NT2/D1 (cell line): Measurements from ENCODE around the gene PLA2G4A.
"Not testable (repeated sequence)": the region's sequence is repeated elsewhere in the genome, so short reads cannot be mapped to it uniquely, and the experiment has no call there.

Experiments
- DNase-seq: peaks from one replicate; pipeline ENCODE4 v3.0.0-alpha.2; 2011; ENCODE audit warnings: low read depth, low spot score
- H3K27me3 ChIP-seq: 2 replicates; pipeline ENCODE4 v1.6.0; 2011; ENCODE audit warnings: mild to moderate bottlenecking; ENCODE audit not compliant: insufficient read length, insufficient read depth
- H3K36me3 ChIP-seq: 2 replicates; pipeline ENCODE4 v1.6.1; 2011; ENCODE audit warnings: mild to moderate bottlenecking, low read length, mixed read lengths; ENCODE audit not compliant: insufficient read depth, insufficient read length
- H3K4me1 ChIP-seq: 2 replicates; pipeline ENCODE4 v1.5.1; 2011; ENCODE audit not compliant: insufficient read depth, insufficient read length
- H3K4me3 ChIP-seq: 2 replicates; pipeline ENCODE4 v1.5.1; 2011; ENCODE audit warnings: low read depth; ENCODE audit not compliant: insufficient read length
- H3K9ac ChIP-seq: 2 replicates; pipeline ENCODE4 v1.6.0; 2011; ENCODE audit warnings: low read depth; ENCODE audit not compliant: insufficient read length
- H3K9me3 ChIP-seq: 2 replicates; pipeline ENCODE4 v1.5.1; 2011; ENCODE audit warnings: mild to moderate bottlenecking, low read length; ENCODE audit not compliant: insufficient read depth
- SUZ12 ChIP-seq: IDR thresholded peaks from 2 replicates; pipeline ENCODE4 v1.6.1; 2011; ENCODE audit not compliant: insufficient read length, insufficient read depth; ENCODE audit errors: extremely low read depth
- YY1 ChIP-seq: IDR thresholded peaks from 2 replicates; pipeline ENCODE4 v1.6.1; 2011; ENCODE audit not compliant: insufficient read length, insufficient read depth
- ZNF274 ChIP-seq: IDR thresholded peaks from 2 replicates; pipeline ENCODE4 v1.6.1; 2011; ENCODE audit warnings: mild to moderate bottlenecking, low read depth, low read length

PLA2G4A gene

DNA sequence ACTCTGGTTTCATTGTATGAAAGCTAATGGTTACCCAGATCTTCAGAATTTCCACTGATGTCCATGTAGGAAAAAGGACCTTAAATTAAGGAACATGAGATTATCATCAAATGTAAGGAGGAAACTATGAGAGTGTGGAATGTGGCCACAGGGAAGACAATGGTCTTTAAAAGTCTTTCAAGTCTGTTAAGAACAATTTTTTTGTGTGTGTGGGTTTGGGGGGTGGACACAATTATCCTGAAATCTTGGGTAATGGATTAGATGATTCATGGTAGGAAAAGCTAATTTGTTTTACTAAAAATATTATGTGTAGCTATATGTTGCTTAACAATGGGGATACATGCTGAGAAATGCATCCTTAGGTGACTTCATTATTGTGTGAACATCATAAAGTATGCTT lies 72.9 kb downstream of the PLA2G4A start:
- no peak for TF ChIP-seq ZNF274
- TF ChIP-seq YY1 = no peak
- TF ChIP-seq SUZ12 = no peak
- Histone ChIP-seq H3K4me3 (no peak overlapping the region), H3K9ac (no peak overlapping the region), H3K27me3 (no peaks in the 10 kb centered on the region), H3K36me3 (no peaks in the 10 kb centered on the region), H3K4me1 (no peaks in the 10 kb centered on the region), H3K9me3 (no peaks in the 10 kb centered on the region)
- DNase-seq = no peak

DNA sequence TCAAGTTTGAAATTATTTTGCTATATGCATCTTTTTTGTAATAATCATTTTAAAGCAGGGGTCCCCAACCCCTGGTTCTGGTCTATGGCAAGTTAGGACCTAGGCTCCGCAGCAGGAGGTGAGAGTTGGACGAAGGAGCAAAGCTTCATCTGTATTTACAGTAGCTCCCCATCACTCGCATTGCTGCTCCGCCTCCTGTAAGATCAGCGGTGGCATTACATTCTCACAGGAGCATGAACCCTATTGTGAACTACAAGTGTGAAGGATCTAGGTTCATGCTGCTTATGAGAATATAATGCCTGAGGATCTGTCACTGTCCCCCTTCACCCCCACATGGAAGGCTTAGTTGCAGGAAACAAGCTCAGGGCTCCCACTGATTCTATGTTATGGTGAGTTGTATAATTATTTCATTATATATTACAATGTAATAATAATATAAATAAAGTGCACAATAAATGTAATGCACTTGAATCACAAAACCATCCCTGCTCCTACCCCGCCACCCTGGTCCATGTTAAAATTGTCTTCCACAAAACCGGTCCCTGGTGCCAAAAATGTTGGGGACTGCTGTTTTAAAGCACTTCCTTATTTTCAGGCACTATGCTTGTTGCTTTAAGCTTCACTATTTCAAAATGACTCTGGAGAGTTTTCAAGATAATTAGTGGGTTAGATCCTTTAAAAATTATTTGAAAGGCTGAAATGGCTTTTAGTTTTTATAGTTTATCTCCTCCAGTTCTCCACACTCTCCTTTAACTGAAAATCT lies 74.8 kb downstream of the PLA2G4A start:
- no peak for DNase-seq
- TF ChIP-seq ZNF274 (no peak), YY1 (no peak), SUZ12 (no peak)
- no peaks in the 10 kb centered on the region for H3K9me3 ChIP-seq
- no peak overlapping the region for H3K9ac ChIP-seq
- no peak overlapping the region for H3K4me3 ChIP-seq
- no peaks in the 10 kb centered on the region for H3K36me3 ChIP-seq
- no peaks in the 10 kb centered on the region for H3K4me1 ChIP-seq
- no peaks in the 10 kb centered on the region for H3K27me3 ChIP-seq

DNA sequence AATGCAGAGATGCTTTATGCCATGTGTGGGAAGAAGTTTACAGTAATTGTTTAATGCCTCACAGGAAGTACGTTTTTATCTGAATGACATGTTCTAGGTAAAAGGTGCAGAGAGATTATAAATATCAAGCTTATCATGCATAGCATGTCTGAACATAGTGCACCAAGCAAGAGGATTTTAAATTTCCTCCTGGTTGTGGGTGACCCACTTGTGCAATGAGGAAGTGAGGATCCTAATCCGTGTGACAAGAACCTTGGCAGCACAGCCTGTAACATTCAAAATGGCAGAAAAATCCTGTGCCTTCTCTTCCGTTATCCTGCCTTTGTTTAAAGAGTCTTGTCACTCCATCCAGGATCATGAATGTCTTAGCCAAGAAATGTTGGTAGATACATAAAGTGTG lies 75.6 kb downstream of the PLA2G4A start:
- no peak overlapping the region for H3K4me3 ChIP-seq
- DNase-seq = no peak
- TF ChIP-seq SUZ12 (no peak), ZNF274 (no peak), YY1 (no peak)
- H3K9ac ChIP-seq = no peak overlapping the region
- H3K27me3 ChIP-seq = no peaks in the 10 kb centered on the region
- H3K4me1 ChIP-seq = no peaks in the 10 kb centered on the region
- H3K36me3 ChIP-seq = no peaks in the 10 kb centered on the region
- no peaks in the 10 kb centered on the region for H3K9me3 ChIP-seq

DNA sequence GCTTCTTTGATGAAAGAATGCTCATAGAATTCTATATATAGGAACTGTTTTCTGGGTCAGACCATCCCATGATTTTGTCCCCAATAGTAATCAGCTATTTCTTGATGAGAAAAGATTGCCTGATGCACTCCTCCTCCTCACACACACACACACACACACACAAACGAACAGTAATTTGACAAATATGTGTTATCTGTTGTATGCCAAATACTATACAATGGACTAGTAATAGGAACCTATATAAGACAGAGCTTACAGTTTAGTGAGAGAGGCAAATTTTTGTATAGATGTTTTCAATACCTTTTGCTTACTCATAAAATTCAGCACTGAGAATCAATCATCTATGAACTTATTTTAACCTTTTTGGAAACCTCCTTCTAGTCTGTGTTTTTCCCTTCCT lies 76.8 kb downstream of the PLA2G4A start:
- H3K9ac ChIP-seq = no peak overlapping the region
- H3K4me1 ChIP-seq = no peaks in the 10 kb centered on the region
- no peaks in the 10 kb centered on the region for H3K36me3 ChIP-seq
- no peaks in the 10 kb centered on the region for H3K27me3 ChIP-seq
- no peak for TF ChIP-seq YY1
- TF ChIP-seq ZNF274 = no peak
- no peak for TF ChIP-seq SUZ12
- no peak overlapping the region for H3K4me3 ChIP-seq
- DNase-seq = no peak
- H3K9me3 ChIP-seq = no peaks in the 10 kb centered on the region

DNA sequence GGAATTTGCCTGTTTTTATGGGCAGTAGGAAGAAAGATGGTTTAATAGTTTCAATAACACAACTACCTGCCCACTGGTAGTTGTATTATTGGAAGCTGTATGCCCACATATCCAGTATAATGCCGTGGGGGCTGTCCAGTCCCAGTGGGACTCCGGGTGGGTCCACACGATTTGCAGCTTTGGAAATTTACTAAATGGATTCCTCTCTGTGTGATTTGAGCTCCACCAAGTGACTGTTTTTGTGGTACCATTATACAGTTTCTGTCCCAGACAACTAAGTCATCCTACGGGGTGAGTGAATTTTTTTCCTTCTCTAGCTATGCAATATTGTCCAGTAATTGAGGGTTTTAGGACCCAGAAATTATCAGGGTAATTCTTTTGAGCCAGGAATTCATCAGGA lies 86.8 kb downstream of the PLA2G4A start:
- TF ChIP-seq ZNF274 = no peak
- no peak for TF ChIP-seq SUZ12
- TF ChIP-seq YY1 = no peak
- H3K27me3 ChIP-seq = no peaks in the 10 kb centered on the region
- no peaks in the 10 kb centered on the region for H3K36me3 ChIP-seq
- DNase-seq = no peak
- no peaks in the 10 kb centered on the region for H3K4me1 ChIP-seq
- H3K4me3 ChIP-seq = no peak overlapping the region
- no peak overlapping the region for H3K9ac ChIP-seq
- H3K9me3 ChIP-seq = no peaks in the 10 kb centered on the region

DNA sequence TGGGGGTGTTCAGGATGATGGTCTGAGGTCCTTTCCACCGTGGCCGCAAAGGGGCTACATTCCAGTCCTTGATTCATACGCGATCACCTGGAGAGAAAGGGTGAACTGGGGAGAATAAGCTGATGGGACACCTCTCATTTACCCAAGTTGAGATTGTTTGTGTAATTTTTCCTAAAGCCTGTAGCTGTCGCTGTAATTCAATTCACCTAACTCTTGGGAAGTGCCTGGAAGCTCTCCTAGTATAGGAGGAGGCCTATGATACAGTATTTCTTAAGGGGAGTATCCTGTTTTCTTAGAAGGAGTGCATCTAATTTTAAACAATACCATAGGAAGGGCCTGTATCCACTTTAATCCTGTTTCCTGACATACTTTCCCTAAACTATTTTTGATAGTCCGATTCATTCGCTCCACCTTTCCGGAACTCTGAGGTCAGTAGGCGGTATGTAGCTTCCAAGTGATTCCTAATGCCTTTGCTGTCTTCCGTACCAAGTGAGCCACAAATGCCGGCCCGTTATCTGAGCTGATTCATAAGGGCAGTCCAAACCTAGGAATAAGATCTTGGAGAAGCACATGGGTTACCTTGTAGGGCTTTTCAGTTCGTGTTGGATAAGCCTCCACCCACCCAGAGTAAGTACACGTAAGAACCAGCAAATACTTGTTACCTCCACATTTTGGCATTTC lies 88.5 kb downstream of the PLA2G4A start:
- not testable (repeated sequence) for H3K9ac ChIP-seq, H3K36me3 ChIP-seq, H3K4me1 ChIP-seq, H3K4me3 ChIP-seq, H3K27me3 ChIP-seq, H3K9me3 ChIP-seq
- DNase-seq = peak; percentile 8

DNA sequence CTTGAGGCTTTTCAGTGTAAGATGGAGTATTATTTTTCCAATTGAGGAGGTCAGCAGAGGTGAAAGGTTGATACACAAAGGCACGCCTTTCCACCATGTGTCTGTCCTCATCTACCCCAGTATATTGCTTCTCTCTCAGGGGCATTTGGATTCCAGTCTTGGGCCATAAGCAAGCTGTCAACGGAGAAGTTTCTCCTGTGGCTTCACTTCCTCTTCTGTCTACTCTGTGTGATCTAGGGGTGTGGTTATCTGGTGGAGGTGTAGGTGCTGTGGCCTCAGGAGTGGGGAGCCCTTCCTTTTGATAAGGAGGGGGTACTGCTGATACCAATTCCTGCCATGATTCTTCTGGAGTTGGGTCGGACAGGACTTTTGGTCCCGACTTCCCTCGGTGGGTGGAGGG lies 92.6 kb downstream of the PLA2G4A start:
- DNase-seq, H3K4me3 ChIP-seq, H3K4me1 ChIP-seq, H3K9me3 ChIP-seq, H3K9ac ChIP-seq, H3K36me3 ChIP-seq, H3K27me3 ChIP-seq: not testable (repeated sequence)

DNA sequence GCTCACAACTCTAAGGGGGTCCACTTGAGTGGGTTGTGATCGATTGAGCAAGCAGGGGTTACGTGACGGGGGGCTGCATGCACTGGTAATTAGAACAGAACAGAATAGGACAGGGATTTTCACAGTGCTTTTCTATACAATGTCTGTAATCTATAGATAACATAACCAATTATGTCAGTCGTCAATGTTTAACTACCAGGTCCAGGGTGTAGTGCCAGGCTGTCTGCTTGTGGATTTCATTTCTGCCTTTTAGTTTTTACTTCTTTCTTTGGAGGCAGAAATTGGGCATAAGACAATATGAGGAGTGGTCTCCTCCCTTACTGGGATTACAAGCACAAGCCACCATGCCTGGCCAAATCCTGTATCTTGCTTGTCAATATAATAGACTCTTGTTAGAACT lies 94.1 kb downstream of the PLA2G4A start:
- not testable (repeated sequence) for H3K9me3 ChIP-seq, DNase-seq, H3K36me3 ChIP-seq, H3K27me3 ChIP-seq, H3K4me1 ChIP-seq, H3K4me3 ChIP-seq, H3K9ac ChIP-seq
